ENCODE data around the gene GBX1. TPM values are rescaled to one million over a fixed set of nuclear protein-coding genes. Genes with fewer than 3 reads are reported as not detected.

GBX1 gene
- polyA plus RNA-seq, 1 donor, result 2.7 TPM

DNA sequence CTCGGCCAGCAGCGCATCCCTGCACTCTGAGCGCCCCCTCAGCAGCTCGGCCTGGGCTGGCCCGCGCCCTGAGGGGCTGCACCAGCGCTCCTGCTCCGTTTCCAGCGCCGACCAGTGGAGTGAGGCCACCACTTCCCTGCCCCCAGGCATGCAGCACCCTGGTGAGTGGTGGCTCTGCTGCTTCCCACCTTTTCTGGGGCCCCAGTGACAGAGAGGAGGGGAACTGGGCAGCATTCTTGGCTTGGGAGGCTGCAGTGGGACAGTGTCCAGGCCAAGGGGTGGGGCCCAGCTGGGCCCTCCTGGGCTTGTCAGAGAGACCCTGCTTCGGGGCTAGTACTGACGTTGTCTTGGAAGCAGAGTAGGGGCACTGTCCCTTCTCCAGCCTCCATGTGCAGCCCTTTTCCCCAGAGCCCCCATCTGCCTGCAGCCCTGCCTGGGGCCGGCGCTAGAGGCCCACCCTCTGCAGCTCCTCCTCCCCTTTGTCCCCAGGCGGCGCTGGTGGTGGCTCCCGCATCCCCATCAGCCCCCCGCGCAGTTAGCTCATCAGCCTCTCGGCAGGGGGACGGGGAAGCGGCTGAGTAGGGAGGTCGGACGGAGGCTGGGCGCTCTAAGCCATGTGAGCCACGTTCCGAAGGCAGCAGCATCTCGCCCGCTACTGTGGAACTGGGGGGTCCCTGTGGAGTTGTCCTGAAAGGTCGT, 29.2 kb downstream of the GBX1 start:
- no peak for DNase-seq

DNA sequence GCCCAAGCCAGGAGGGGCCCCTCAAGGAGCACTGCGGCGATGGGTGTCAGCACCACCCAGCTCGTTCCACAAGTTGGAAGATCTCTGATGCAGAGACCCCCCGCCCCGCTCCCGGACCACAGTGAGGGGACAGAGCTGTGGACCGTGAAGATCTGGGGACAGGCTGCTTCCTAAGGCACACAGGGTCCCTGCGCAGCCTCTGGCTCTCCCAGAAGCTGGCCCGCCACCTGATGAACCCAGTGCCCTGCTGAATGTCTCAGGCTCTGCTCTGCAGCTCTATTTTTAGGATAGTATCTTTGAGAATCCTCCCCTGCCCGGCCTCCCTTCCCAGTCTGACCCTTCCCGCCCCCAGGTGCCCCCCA, 29.7 kb downstream of the GBX1 start:
- DNase-seq, result no peak

DNA sequence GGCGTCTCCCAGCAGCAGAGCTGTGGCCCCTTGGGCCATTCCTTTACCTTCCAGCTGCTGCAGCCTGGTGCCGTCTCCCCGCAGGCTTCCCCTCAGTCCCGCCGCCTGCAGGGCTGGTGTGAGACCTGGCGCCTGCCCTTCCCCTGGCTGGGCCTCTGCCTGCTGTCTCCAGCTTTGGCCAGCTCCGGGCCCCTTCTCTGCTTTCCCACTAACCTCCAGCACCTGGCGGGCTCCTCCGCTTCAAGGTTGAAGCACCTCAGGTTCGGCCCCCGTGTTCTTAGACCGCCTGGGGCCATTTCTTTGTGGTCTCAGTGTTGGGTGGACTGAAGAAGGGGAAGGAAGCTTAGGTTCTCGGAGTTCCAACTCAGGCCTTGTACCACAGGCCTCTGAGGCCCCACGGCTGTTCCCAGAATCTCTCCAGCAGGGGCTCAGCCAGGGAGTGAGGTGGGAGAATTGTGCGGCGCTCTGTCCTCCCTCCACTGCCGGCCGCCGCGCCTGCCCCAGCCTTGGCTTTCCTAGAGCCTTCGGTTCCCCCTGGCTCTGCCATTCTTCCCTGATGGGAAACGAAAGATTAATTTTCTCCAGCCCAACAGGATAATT, 30.3 kb downstream of the GBX1 start:
- DNase-seq, result no peak

DNA sequence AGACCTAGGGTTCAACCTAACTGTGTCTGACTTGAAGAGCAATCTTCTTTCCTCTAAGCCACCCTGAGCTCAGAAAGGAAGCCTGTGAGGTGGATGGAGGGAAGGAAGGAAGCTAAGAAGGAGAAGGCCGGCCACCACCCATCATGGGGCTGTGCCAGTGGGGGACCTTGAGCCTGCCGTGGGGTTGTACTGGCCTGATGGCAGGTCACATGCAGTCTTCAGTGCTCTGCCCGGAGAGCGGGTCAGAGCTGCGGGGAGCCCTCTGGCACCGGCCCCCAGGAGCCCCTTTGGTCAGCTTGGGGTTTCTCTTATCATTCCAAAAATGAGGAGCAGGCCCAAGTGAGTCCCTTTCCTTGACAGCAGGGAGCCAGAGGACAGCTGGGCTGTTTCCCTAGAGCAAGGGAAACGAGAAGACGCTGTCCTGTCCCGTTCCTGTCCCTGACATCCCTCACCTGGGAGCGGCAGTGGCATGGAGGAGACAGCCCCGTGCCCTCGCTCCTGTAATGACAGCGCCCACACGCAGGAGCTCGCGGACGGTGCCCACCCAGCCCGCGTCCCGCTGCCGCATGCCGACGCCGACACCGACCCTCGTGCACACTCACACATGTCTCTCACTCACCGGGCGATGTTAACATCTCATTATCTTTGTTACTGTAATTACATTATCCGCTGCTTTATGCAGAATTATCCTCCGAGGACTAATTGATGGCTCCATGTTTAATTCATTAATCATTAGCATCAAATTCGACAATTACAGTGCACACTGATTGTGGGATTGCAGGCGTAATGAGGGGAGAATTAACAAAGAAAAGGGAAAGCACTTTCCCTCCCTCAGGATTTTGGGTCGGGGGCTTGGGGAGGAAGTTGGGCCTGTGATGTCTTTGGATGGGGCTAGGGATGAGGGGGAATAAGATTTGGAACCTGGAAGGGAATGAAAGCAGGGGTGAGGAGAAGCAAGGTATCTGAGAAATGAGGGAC, 31.3 kb downstream of the GBX1 start:
- no peak for DNase-seq

DNA sequence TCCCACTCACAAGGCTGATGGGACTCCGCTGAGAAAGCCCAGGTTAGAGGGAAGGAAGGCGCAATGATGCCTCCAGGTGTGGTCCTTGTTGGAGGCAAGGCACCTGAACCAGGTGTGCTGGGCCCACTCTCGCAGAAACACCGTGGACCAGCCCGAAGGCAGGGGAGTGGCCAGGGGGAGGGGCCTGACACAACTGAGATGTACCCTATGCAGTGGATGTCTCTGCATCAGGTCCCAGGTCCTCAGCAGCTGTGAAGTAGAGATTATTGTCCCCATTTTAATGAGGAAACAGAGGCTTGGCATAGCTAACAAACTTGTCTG, 32.0 kb downstream of the GBX1 start:
- DNase-seq, result no peak

DNA sequence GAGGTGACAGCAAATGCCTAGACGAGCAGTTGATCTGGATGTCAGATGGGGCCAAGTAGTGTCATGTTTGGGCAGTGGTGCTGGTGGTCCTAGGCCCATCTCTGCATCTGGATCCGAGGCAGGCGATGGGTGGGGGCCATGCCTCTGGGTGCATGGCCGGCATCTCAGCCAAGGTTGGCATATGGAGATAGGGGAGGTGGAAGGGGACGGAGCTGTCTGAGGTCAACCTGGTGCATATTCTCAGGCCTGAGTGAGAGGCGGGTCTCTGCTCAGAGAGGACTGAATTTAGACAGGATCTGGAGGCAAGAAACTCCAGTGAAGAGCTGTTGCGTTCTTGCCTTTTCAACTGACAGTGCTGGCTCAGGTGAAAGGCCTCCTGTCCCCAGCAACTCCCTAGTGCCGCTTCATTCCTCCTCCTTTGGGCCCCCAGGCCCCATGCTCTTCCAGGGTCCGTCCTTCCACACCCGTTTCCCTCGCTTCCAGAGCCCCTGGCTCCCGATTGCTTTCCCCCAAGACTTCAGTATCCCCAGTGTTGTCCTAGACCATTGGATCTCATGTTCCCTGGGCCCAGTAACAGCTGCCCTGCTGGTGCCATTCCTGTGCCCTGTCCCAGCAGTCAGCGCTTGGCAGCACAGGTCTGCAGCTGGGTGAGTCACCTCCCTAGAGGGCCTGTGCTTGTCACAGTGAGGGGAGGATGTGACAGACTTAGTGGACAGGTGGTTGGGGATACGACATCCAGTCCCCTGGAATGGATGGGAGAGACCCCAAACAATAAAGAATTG, 32.6 kb downstream of the GBX1 start:
- DNase-seq, result no peak

DNA sequence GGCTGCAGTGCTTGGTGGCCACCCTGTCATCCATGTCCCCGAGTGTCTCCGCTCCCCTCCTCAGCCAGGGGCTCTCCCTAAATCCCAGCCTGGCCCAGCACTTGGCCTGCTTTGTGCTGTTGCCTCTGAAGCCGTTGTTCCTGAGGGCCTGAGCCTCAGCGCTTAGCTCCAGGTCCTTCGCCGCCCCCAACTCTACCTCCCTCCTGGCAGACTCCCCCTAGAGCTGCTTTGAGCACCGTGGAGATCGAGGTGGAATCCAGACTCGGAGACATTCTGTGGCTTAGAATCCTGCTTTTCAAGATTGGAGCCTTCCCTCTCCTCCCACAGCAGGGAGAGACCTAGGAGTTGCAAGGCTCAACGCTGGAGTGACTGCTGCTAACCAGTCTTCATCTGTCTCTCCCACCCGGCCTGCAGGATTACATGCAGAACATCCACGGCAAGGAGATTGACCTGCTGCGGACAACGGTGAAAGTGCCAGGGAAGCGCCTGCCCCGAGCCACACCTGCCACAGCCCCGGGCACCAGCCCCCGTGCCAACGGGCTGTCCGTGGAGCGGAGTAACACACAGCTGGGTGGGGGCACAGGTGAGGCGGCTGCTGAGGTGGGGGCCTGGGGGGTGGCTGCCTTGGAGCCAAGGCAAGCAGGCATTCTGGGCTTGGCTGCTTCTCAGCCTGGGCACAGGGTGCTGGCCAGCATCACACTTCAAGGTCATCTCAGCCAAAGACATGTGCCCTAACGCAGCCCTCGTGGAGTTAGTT, 33.3 kb downstream of the GBX1 start:
- DNase-seq, result no peak

DNA sequence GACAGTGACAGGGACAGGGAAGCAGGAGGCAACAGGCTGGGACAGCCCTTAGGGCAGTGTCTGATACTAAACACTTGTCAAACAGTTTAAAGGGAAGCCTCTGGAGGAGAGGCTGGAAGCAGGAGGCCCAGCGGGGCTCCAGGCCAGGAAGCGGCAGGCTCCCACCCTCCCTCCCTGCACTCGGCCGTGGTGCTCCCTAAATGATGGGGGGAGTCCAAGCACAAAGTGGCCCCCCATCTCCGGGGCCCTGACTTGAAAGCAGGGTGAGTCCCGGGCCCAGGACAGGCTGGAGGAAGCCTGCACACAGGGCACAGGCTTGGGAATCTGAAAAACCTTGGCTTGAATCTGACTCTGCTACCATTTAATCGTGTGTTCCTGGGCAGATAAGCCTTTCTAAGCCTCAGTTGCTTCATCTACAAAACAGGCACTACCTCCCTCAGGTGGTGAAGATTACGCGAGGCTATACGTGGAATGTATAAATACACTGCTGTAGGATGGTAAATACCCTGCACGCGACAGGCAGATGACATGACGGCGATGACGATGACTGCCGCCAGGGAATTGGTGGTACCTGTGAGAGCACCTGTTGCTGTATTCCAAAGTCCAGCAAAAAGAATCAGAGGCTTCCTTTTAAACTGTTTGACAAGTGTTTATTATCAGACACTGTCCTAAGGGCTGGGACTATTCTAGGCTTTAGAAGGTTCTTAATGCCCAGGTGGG, 34.1 kb downstream of the GBX1 start:
- DNase-seq, result no peak

DNA sequence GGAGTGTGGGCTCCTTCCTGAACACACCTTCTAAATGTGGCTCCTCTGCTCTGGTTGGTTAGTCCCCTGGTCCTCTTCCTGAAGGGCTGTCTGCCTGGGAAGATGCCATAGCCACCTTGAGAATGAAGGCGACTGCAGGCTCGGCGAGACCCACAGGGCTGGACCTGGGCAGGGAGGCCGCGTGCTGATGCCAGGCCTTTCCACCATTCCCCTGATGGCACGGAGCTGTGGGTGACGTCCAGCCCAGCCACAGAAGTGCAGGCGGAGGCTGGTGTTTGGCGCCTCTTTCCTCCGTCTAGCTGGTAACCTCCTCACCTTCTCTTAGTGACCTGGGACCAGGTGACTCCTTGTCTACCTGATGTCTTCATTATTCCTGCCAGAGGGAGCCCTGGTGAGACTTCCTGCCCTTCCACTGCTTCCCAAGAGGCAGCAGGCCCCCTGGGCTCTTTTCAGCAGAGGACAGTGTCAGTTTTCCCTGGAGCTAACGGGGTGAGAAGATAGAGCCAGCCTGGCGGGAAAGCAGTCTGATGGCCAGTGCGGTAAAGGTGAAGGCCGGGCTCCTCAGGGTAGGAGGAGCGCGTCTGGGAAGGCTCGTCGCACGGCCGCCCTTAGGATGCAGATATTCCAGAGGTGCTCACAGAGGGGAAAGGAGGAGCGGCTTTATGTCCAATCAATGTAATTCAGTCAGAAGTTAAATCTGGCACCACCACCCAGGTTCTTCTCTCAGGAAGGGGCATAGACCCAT, 34.9 kb downstream of the GBX1 start:
- no peak for DNase-seq

DNA sequence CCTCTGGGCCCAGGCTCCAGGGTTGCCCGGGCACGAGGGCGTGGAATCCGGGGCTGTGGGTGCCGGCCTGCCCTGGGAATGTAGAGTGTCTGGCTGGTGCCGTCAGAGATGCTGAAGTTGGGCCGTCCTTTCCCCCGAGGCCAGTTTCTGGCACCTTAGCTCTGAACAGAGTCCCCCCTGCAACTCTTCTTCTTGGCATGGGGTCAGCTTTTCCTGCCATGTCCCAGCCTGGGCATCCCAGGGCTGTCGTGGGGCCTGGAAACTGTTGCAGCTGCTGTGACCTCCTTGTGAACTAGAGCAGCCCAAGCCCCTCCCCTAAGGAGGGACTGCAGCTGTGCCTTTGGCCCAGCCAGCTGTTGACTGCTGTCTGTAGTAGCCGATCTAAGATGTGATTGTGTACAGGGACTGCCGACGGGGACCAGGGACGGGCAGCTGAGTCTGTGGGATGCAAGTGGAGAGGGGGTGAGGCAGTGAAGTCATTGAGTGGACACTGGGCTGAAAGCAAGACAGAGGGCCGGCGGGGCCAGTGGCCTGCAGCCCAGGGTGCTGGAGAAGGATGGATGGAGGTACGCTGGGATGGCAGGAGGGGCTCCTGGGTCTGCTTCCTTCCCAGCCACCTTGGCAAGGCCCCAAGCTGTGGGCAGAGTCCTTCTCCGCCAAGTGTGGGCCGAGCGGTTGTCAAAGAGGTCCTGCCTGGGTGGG, 35.8 kb downstream of the GBX1 start:
- peak; percentile 73 for DNase-seq

DNA sequence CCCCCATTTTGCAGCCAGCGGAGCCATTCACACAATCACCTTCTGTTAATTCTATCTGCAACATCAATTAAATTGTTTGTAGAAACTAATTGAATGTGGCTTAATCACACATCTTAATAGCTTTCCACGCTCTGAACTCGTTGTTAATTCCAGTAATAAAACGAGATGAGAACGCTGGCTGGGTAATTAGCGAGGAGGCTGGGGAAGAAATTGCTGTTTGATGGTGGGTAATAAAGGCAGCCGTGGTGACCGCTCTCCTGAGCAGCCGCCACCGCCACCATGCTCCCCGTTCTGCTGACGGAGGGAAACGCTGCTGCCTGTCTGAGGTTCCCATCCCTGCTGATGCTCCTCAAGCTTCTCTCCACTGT, 36.3 kb downstream of the GBX1 start:
- DNase-seq, result no peak

DNA sequence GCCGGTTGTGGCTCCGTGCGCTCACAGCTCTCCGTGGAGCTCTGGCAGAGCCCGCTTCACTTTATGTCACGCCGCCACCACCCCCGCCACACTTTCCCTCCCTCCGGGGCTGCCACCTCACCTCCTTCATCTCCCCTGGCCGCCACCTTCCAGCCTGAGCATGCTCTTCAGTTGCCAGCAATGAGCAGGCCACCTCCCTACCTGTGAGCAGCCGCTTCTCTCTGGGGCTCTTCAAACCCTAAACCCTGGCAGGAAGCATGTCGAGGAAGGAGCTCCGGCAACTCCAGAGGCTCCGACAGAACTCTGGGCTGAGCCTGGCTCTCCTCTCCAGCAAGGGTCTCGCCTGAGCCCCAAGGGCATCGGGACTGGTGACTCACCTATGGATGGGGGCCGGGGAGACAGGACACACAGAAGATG, 36.7 kb downstream of the GBX1 start:
- no peak for DNase-seq

DNA sequence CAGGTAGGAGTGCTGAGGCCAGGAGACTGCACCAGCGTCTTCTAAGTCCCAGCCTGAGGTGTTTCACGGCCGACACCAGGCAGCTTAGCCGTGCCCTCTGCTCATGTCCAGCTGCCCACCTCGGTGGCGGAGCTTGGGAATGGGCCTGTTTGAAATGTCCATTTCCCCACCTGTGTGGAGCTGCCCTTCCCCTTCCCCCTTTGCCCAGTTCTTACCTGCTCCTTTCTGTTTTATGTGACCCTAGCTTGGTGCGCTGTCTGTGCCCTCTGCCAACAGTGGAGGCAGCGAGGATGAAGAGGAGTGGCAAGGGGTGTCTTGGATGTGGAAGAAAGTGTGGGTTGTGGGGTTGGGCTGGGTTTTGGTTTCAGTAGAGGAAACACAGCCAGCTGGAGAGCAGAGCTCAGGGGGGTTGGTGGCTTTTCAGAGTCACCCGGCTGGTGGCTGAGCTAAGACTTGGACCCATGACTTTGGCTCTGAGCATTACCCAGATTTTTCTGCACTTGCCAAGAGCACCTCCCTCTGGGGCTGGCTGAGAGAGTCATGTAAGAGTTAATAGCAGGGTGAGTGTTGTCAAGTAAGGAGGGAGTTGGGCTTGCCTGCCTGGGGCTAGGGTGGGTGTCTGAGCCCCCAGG, 37.4 kb downstream of the GBX1 start:
- DNase-seq, result no peak

DNA sequence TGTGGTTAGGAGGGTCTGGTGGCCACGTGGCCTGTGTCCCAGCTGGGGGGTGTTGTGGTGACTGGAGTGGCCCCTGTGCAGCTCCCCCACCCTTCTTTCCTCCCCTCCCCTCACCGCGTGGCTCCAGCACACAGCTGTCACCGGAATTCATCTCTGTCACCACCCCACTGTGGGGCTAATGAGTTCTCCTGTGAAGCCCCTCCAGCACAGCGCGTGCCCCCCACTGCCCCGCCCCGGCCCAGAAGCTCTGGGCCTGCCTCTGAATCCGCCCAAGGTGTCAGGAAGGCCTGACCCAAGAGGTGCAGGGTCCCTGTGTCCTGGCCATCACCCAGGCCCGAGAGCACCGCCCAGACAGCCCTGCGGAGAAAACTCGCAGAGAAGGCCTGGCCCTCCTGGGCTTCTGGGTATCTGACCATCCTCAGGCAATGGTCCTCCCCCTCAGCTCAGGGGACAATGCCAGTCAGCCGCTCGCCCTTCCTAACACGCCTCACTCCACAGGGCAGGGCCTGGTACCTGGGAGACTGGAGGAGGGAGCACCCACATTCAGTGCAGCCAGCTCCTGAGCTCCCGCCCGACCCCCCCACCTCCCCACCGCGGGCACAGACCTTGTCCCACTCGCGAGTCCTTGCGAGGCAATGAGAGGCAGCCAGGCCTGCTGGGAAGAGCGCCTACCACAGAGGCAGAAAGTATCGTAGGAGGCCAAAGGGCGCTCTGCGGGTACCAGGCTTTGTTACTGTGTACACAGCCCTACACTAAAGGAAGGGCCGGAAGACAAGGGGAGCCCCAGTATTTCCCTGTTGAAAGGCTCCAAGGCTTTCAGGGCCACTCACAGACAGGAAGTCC, 38.2 kb downstream of the GBX1 start:
- no peak for DNase-seq

DNA sequence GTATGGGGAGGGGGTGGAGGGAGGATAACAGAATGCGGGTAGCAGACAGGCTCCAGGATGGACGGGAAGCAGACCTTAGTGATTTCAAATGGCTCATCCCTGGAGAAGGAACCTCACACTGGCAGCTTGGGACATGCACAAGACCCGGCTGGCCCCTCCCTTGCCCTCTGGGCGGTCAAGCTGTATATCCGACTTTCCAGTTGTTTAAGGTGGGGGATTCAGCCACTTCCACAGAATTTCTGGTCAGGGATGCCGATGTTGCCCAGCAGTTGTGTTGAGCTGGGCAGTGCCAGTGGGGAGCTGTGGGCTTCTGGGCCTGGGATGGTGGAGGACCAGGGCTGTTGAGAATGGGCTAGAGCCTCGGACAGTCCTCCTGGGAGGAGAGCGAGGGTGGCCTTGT, 38.8 kb downstream of the GBX1 start:
- DNase-seq, result no peak

DNA sequence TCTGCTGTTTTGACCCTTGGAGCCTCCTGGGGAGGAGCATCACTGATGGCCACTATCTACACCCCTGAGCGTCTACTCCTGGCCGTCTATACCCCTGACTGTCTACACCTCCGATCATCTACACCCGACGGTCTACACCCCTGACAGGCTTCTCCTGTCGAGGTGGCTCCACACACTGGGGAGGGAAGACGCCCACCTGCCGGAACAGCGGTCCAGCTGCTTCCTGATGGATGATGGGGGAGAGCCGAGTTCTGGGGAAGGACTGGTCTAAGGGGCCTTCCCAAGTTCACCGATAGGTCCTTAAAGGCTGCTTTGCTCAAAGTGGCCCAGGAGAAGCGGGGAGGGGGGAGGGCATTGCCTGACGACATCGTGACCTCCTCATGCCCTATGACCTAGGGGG, 39.4 kb downstream of the GBX1 start:
- no peak for DNase-seq

DNA sequence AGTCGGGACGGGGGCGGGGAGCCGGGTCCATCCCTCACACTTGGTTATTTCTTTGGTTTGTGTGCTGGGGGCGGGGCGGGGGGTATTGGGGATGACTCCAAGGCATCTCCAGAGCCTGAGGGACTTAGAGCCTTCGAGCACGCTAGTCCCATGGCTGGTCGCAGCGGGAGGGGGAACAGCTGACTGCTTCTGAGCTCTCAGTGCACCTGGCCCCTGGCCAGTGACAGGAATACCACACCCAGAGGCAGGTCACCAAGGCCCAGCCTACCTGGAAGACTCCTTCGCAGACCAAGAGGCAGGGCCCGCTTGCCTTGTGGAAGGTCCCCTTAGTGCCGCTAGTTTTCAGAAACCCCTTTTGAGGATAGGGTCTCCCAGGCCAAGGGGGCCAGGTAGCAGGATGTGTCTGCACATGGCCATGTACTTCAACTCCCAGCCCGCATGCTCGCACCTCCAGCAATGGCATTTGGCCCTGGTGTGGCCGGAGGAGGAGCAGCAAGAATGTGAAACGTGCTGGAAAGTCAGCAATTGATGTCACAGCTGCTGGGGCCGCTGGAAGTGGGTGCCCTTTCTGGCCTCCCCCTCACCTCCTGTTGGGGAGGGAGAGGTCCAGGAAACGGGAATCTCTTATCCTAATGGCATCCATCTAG, 40.9 kb downstream of the GBX1 start:
- no peak for DNase-seq

DNA sequence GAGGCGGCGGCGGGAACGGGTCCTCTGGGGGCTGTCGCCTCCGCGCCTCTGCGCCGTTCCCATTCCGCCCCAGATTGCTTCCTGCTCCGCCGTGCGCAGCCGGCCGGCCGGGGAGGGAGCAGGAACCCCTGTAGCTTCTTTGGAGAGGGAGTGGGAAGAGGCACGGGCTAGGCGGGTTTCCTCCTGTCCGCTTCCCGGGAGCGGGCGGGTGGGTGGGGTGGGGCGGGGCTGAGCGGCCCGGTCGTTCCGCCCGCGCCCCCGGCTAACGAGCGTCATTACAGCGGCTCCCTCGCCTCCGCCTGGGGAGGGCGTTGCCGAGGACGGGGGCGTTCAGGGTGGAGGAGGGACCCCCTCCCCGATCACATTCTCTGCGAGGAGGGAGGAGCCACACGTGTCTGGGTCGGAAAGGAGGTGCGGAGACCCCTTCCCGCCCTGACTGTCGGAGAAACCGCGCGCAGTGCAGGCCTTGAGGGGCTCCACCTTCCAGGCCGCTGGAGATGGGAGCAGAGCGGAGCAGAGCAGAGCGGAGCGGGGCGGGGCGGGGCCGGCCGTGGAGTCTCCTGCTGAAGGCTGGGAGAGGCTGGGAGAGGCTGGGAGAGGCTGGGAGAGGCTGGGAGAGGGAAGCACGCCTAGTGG, 41.5 kb downstream of the GBX1 start:
- no peak for DNase-seq
